Activated CD4-positive, CD25-positive, alpha-beta regulatory T cell (primary cell): ENCODE results near the gene ADARB2.
"Not testable (repeated sequence)": the region's sequence is repeated elsewhere in the genome, so short reads cannot be mapped to it uniquely, and the experiment has no call there.

Experiments
- DNase-seq, 4 experiments: peaks; one replicate each; lab custom pipeline; 2025; lab: John Stamatoyannopoulos, UW

ADARB2 gene

GRCh38 chr10:1425879-1426278 is 311.4 kb downstream of the ADARB2 start:
- no peak for DNase-seq

DNA sequence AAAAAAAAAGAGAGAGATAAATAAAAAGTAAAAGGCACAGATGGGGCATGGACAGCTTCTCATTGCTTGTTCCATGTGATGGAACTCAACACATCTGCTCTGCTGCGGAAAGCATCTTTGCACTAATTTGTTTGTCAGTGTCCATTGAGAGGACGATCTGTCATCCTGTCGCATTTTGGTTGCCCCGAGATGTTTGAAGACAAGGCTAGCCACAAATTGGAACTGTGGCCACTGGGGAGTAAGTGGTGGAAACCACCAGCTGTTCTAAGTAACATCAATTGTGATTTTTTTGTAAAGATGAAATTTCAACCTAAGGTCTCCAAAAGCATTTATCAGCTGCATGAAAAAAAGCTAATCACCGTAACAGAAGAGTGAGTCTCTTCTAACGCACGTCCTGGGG is 312.7 kb downstream of the ADARB2 start:
- no peak for DNase-seq

DNA sequence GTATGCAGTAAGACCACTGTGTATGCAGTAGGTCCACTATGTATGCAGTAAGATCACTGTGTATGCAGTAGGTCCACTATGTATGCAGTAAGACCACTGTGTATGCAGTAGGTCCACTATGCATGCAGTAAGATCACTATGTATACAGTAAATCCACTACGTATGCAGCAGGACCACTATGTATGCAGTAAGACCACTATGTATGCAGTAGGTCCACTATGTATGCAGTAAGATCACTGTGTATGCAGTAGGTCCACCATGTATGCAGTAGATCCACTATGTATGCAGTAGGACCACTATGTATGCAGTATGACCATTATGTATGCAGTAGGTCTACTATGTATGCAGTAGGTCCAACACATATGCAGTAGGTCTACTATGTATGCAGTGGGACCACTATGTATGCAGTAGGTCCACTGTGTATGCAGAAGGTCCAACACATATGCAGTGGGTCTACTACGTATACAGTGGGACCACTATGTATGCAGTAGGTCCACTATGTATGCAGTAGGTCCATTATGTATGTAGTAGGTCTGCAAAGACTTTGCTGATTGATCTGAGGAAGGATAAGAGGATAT is 313.6 kb downstream of the ADARB2 start:
- no peak for DNase-seq

DNA sequence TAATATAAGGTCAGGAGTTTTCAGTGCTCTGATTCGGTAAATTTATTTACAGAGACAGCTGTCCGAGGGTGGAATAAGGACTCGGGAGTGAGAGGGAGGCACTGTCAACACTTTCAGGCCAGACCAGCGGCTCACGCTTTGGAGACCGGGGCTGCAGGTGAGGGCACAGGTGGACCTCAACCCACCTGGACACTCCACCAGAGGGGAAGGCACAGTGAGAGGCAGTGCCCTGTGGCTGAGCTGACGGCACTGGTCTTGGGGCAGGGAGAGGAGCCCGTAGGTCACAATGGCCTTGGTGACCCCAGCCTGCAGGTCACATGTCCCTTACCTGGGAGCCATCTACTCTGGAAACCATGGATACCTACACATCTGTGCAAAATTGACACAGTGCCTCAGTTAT is 315.1 kb downstream of the ADARB2 start:
- DNase-seq, result no peak

- peak in 3 of 4 experiments; percentile 16 to 29 (median 17) for DNase-seq
Measured at GRCh38 chr10:1420661-1421362, 316.5 kb downstream of the ADARB2 start.

DNA sequence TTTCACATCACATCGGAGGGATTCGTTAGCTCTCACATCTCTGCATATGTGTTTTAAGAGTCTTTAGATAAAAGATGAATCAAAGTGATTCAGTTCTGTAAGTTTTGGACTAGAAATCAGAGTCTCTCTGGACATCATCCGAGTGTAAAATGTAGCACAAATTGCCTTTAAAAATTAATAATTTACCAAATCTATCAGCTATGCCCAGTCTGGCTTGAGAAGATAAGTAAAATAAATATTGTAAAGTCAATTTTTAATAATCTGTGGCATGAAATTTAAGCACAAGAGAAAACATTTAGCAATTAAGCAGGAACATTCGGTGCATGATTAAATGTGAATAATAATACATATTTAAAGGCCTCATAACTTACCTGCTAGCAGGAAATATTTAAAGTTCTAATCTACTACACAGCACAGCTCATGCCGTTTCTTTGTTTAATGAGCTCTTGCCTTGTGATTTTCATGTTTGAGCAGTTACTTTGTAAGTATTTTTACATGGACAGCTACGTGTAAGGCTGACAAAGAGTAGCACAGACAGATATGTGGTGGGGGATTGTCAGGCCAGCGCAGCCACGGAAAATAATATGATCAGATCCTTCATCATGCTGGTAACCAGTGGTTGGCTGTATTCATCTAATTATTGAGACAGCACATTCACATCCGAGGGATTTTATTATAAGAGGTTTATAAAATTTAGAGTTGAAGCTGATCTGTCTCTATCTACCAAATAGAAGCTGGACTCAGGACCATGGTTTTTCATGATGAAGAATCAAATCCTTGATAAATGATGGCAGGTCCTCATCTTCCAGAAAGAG is 317.3 kb downstream of the ADARB2 start:
- no peak for DNase-seq

- DNase-seq, result no peak
Measured at GRCh38 chr10:1418031-1418550, 319.2 kb downstream of the ADARB2 start.

- DNase-seq, result no peak
Measured at GRCh38 chr10:1417574-1417973, 319.8 kb downstream of the ADARB2 start.

DNA sequence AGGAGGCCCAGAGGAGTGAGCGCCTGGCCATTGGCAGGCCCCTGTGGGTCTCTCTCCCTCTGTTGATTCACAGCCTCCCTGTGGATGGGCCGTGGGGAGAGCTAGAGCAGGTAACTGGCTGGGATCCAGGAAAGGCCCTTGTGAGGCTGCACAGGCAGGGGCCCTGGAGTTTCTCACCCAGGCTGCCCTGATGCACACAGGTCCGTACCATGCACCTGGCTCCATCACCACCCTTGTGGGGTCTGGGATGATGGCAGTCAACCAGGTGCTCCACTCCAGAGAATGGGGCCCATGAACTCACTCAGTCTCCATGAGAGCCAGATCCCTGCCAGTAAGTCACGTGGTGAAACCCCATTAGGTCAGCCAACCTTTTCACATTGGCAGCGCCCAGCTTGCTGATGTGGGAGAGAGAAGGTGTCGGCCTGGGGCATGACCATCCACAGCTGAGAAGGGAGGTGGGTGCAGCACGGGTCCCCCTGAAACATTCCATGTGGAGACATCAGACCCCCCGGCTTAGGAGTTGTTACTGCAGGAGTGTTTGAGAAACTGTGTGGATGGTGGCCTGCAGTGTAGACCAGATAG is 320.8 kb downstream of the ADARB2 start:
- no peak for DNase-seq

GRCh38 chr10:1414893-1415292 is 322.4 kb downstream of the ADARB2 start:
- no peak for DNase-seq

- not testable (repeated sequence) for DNase-seq
Measured at GRCh38 chr10:1414346-1414745, 323.0 kb downstream of the ADARB2 start.

GRCh38 chr10:1413823-1414222 is 323.5 kb downstream of the ADARB2 start:
- DNase-seq, result no peak

DNA sequence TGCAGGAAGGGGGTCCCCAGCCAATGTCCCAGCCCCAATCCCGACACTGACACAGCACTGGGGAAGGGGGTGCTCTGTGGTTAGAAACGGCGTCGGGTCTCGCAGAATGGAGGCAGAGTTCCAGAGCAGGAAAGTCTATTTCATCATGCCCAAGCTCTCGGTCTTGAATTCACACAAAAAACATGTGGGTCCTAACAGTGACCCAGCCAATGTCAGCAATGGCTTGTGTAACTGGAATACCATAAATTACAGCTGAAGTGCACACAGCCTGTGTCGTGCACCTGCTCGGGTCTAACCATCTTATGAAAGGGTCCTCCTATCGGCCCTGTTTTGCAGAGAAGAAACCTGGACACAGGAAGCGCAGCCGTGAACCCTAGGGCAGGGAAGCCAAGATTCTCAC is 324.1 kb downstream of the ADARB2 start:
- no peak for DNase-seq

DNA sequence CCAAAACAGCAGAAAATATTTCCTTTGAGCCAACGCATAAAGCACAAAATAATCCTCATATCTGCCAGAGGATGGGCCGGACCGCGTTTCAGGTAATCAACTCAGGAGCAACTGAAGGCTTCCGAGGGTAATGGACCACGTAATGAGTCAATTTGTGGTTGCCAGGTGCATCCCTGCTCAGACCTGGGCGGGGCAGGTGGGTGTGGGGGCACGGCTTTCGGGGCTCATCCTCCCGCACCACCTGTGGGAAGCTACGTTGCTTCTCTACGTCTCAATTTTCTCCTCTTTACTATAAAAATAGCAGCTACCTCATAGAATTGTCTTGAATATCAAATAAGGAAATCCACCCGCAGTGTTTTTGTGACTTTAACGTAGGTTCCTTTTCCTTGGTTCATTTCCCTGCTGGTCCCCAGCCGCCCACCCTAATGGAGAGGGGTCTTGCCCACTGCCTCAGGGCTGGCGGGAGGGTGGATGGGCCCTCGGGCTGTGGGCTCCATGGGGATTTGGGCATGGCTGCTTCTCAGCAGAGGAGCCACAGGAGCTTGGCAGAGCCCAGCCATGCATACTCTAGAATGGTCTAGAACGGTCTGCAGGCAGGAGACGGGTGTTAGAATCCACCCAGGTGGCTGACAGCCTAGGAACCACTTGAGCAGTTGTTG is 324.7 kb downstream of the ADARB2 start:
- DNase-seq, result no peak

- no peak for DNase-seq
Measured at GRCh38 chr10:1411956-1412355, 325.4 kb downstream of the ADARB2 start.

GRCh38 chr10:1411451-1411850 is 325.9 kb downstream of the ADARB2 start:
- no peak for DNase-seq

GRCh38 chr10:1410469-1411395 is 326.6 kb downstream of the ADARB2 start:
- DNase-seq, result no peak

DNA sequence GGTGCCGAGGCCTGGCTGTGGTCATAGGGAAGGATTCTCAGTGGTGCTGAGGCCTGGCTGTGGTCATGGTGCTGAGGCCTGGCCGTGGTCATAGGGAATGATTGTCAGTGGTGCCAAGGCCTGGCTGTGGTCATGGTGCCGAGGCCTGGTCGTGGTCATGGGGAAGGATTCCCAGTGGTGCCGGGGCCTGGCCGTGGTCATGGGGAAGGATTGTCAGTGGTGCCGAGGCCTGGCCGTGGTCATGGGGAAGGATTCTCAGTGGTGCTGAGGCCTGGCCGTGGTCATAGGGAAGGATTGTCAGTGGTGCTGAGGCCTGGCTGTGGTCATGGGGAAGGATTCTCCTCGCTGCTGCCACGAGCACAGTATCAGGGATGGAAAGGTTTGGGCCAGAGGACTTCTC is 327.3 kb downstream of the ADARB2 start:
- no peak for DNase-seq

GRCh38 chr10:1409392-1409791 is 327.9 kb downstream of the ADARB2 start:
- no peak for DNase-seq

- no peak for DNase-seq
Measured at GRCh38 chr10:1408651-1409367, 328.5 kb downstream of the ADARB2 start.
